Testis (tissue), 3 donors: ENCODE measurements around the gene SDK2. TPM values are rescaled to one million over a fixed set of nuclear protein-coding genes. Genes with fewer than 3 reads are reported as not detected.

Source experiments
- DNase-seq: peaks from one replicate; pipeline ENCODE4 v3.0.0-alpha.2; 2019
- H3K27ac ChIP-seq, 2 donors: fragments of 200-600 bp; sonication (generic); one replicate each; pipeline ENCODE4 v1.5.1; 2019
- H3K27me3 ChIP-seq: fragments of 200-600 bp; sonication (generic); one replicate; pipeline ENCODE4 v1.5.1; 2019
- H3K36me3 ChIP-seq: fragments of 200-600 bp; sonication (generic); one replicate; pipeline ENCODE4 v1.5.1; 2017; ENCODE audit warnings: low read depth; ENCODE audit errors: missing control alignments
- H3K4me1 ChIP-seq: fragments of 200-600 bp; sonication (generic); one replicate; pipeline ENCODE4 v1.5.1; 2019
- H3K4me3 ChIP-seq, 2 donors: fragments of 200-600 bp; sonication (generic); one replicate each; pipeline ENCODE4 v1.5.1; 2017 to 2019
- H3K9me3 ChIP-seq: fragments of 200-600 bp; sonication (generic); one replicate; pipeline ENCODE4 v1.5.1; 2017
- POLR2A ChIP-seq: fragments of 450-650 bp; IDR thresholded peaks from one replicate; pipeline ENCODE4 v1.6.1; 2017; ENCODE audit warnings: antibody characterized with exemption, mild to moderate bottlenecking, moderate library complexity
- WGBS, 2 donors: methylation state at CpG; one replicate each; pipeline ENCODE4 v1.1.5; 2018; 5-methylcytosine and 5-hydroxymethylcytosine counted together
- intact Hi-C: fragments of 100-400 bp; cut with DNase I; formaldehyde crosslinking; loops from one replicate; pipeline ENCODE4 v1.15.1; 2023; ENCODE audit warnings: low total_unique reads
- polyA plus RNA-seq: library from polyadenylated mRNA; stranded (reverse); fragments of 350-450 nt; fragmentation: Illumina TruSeq; extraction: RNeasy Lipid Tissue Mini Kit (QIAGEN cat#74804); gene quantifications from one replicate; pipeline ENCODE4 v1.2.3, GENCODE V29; 2014; ENCODE audit warnings: low read depth, low replicate concordance; ENCODE audit not compliant: insufficient read depth
- total RNA-seq, 2 donors: library from RNA; depleted of rRNA; stranded (reverse); fragments of >200 nt; gene quantifications; one replicate each; pipeline ENCODE4 v1.2.3, GENCODE V29; 2016
- TF ChIP-seq, protein P1 (sequence below), 3 experiments: fragments of 450-650 bp in 2 of 3; fragments of 200-600 bp in 1 of 3; sonication (generic) in 1 of 3; IDR thresholded peaks; one replicate each; pipeline ENCODE4 v1.5.1; 2016 to 2019; ENCODE audit warnings: antibody characterized with exemption in 3 of 3, mild to moderate bottlenecking in 2 of 3, moderate library complexity in 1 of 3

The SDK2 gene
- total and polyA plus RNA-seq, 3 donors from 2014 or later, result 36.9 to 63.4 (median 55.4) TPM

- TF ChIP-seq POLR2A, result no peak
- TF ChIP-seq, protein P1, sequence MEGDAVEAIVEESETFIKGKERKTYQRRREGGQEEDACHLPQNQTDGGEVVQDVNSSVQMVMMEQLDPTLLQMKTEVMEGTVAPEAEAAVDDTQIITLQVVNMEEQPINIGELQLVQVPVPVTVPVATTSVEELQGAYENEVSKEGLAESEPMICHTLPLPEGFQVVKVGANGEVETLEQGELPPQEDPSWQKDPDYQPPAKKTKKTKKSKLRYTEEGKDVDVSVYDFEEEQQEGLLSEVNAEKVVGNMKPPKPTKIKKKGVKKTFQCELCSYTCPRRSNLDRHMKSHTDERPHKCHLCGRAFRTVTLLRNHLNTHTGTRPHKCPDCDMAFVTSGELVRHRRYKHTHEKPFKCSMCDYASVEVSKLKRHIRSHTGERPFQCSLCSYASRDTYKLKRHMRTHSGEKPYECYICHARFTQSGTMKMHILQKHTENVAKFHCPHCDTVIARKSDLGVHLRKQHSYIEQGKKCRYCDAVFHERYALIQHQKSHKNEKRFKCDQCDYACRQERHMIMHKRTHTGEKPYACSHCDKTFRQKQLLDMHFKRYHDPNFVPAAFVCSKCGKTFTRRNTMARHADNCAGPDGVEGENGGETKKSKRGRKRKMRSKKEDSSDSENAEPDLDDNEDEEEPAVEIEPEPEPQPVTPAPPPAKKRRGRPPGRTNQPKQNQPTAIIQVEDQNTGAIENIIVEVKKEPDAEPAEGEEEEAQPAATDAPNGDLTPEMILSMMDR (IDR thresholded peaks at IDR 0.05), result no peak
- no peaks in the 10 kb centered on the region for H3K9me3 ChIP-seq
- no peak for DNase-seq
- no peaks in the 10 kb centered on the region for H3K27me3 ChIP-seq
- no peak overlapping the region for H3K4me3 ChIP-seq
- H3K4me1 ChIP-seq, result peaks cover 6% of the 10 kb centered on the region
- intact Hi-C loops, result no loop called here
- H3K36me3 ChIP-seq, result no peaks in the 10 kb centered on the region
- no peak overlapping the region for H3K27ac ChIP-seq
- WGBS, 2 donors, result 71 to 85% methylated on average over 12 of the region's 12 CpGs
Observed at GRCh38 chr17:73481676-73482075, 162.6 kb downstream of the SDK2 start.

DNA sequence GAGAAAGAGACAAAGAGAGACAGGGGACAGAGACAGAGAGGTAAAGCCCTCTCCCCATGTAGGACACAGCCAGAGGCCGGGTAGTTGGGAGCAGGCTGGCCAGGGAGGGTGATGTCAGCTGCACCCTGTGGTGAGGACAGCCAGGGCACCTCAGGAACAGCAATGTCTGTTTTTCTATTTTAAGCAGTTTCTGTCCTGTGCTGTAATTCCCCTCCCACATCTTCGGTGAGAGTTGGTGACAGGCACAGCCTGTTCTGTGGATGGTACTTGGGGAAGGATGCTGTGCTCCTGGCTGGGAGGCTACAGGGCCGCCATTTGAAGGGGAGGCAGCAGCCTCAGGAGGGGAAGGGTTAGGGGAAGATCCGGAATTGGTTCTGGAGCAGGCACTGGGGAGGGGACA, 163.5 kb downstream of the SDK2 start:
- intact Hi-C loops, result no loop called here
- DNase-seq, result no peak
- Histone ChIP-seq H3K9me3 (no peaks in the 10 kb centered on the region), H3K4me3 (no peak overlapping the region), H3K27ac (no peak overlapping the region), H3K27me3 (no peaks in the 10 kb centered on the region), H3K4me1 (peaks cover 6% of the 10 kb centered on the region), H3K36me3 (no peaks in the 10 kb centered on the region)
- 50 to 62% methylated on average over 4 of the region's 4 CpGs for WGBS, 2 donors
- no peak for TF ChIP-seq POLR2A
- TF ChIP-seq, protein P1 (IDR thresholded peaks at IDR 0.05), result no peak

DNA sequence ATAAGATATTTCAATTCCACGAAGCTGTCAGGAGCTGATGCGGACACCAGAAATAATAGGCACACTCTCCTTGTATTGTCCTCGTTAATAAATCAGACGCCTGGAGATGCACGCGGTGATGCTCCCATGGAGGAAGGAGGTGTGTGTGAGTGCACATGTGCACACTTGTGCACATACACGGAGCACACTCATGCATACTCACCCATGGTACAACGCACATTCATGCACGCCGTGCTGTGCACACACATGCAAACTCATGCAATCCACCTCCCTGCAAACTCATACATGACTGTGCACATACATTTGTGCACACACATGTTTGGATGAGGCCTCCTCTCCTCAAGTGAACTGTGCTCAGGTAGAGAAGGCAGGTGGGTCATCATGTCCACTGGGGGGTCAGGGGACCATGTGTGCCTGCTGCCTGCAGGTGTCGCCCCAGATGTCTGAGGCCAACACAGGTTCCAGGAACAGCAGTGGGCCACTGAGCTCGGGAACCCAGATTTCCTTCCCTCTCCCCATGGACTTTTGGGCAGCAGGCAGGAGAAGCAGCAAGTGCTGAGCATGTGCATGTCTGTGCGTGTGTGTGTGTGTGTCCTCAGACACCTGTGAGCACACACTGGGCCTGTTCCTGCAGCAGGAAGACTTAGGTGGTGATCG, 165.3 kb downstream of the SDK2 start:
- Histone ChIP-seq H3K4me3 (no peak overlapping the region), H3K9me3 (no peaks in the 10 kb centered on the region), H3K4me1 (peaks cover 16% of the 10 kb centered on the region), H3K27me3 (no peaks in the 10 kb centered on the region), H3K27ac (no peak overlapping the region), H3K36me3 (no peaks in the 10 kb centered on the region)
- TF ChIP-seq, protein P1 (IDR thresholded peaks at IDR 0.05), result no peak
- TF ChIP-seq POLR2A, result no peak
- 85 to 88% methylated on average over 14 of the region's 14 CpGs for WGBS, 2 donors
- no peak for DNase-seq
- intact Hi-C loops, result no loop called here

- no peaks in the 10 kb centered on the region for H3K27me3 ChIP-seq
- 52 to 67% methylated on average over 11 of the region's 11 CpGs for WGBS, 2 donors
- H3K9me3 ChIP-seq, result no peaks in the 10 kb centered on the region
- no peak for DNase-seq
- no peak overlapping the region for H3K27ac ChIP-seq
- no peak overlapping the region for H3K4me3 ChIP-seq
- intact Hi-C loops, result no loop called here
- H3K4me1 ChIP-seq, result peaks cover 16% of the 10 kb centered on the region
- no peaks in the 10 kb centered on the region for H3K36me3 ChIP-seq
- TF ChIP-seq, protein P1 (IDR thresholded peaks at IDR 0.05), result no peak
- no peak for TF ChIP-seq POLR2A
Observed at GRCh38 chr17:73478334-73478733, 165.9 kb downstream of the SDK2 start.

GRCh38 chr17:73476890-73477350, 167.3 kb downstream of the SDK2 start:
- no peak for DNase-seq
- Histone ChIP-seq H3K4me3 (no peak overlapping the region), H3K27me3 (no peaks in the 10 kb centered on the region), H3K9me3 (no peaks in the 10 kb centered on the region), H3K27ac (no peak overlapping the region), H3K36me3 (no peaks in the 10 kb centered on the region), H3K4me1 (peaks cover 10% of the 10 kb centered on the region)
- WGBS, 2 donors, result 47 to 64% methylated on average over 11 to 13 of the region's 13 CpGs
- intact Hi-C loops, result no loop called here
- TF ChIP-seq, protein P1 (IDR thresholded peaks at IDR 0.05), result no peak
- no peak for TF ChIP-seq POLR2A
